Stimulated activated CD8-positive, alpha-beta memory T cell treated with anti-CD3 and anti-CD28 coated beads, Interleukin-2, amount 100 ng/mL, for 48 hours (primary cell): ENCODE results near the gene CYSTM1.

ENCODE experiments used
- DNase-seq, 2 donors: peaks; one replicate each; pipeline ENCODE4 v3.0.0-alpha.2; 2020; ENCODE audit warnings: low read depth in 2 of 2

The CYSTM1 gene

DNA sequence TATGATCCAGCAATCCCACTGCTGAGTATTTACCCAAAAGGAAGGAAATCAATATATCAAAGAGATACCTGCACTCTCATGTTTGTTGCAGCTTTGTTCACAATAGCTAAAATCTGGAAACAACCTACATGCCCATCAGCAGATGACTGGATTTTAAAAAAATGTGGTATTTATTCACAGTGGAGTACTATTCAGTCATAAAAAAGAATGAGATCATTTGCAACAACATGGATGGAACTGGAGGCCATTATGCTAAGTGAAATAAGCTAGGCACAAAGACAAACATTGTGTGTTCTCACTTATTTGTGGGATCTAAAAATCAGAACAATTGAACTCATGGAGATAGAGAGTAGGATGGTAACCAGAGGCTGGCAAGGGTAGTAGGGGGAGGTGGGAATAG, 33.1 kb downstream of the CYSTM1 start:
- DNase-seq: no peak

DNA sequence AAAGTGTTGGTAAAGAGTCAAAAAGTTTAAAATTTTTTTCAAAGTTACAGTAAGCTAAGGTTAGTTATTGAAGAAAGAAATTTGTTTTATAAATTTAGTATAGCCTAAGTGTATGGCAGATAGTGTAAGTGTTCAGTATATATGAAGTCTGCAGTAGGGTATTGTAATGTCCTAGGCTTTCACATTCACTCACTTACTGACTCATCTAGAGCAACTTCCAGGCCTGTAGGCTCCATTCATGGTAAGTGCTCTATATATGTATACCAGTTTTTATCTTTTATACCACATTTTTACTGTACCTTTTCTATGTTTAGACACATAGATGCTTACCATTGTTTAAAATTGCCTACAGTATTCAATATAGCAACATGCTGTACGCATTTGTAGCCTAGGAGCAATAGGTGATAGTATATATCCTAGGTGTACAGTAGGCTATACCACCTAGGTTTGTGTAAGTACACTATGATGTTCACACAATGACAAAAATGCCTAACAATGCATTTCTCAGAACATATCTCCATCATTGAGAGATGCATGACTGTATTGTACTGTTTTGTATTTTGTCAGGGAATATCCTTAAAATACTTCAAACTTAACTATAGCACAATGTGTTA, 38.5 kb downstream of the CYSTM1 start:
- no peak for DNase-seq

DNA sequence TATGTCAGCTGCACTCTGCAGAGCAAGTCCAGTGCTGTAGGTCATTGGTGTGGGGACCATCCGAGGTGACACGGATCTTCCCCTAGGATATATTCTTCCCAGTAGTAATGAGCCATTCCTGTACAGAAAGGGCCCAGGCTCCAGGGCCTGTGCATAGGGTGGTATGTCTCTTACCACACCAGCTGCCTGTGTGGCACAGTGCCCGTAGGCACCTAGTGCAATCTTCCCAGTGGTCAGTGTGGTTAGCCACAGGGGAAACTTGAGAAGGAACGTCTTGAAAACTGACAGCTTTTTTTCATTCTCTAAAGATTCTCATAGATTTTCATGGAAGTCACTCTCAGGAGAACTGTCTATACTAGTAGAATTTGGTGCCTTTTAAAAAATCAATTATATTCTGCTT, 39.8 kb downstream of the CYSTM1 start:
- DNase-seq: no peak

DNA sequence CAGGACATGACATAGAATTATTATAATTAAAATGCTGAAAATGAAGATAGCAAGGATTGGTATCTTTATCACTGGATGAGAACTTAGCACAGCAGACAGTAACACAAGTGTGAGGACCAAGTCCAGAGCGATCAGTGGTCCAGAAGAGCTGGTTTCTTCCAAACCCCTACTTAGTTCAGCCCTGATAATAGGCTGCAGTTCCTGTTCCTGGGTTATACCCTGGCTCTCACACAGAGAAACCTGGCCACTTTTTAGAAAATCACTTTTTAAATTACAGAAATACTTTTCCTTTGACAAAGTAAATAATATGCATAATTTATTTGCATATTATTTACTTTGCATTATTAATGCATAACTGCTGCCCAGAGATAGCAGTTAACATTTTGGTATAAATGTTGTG, 40.3 kb downstream of the CYSTM1 start:
- no peak for DNase-seq

DNA sequence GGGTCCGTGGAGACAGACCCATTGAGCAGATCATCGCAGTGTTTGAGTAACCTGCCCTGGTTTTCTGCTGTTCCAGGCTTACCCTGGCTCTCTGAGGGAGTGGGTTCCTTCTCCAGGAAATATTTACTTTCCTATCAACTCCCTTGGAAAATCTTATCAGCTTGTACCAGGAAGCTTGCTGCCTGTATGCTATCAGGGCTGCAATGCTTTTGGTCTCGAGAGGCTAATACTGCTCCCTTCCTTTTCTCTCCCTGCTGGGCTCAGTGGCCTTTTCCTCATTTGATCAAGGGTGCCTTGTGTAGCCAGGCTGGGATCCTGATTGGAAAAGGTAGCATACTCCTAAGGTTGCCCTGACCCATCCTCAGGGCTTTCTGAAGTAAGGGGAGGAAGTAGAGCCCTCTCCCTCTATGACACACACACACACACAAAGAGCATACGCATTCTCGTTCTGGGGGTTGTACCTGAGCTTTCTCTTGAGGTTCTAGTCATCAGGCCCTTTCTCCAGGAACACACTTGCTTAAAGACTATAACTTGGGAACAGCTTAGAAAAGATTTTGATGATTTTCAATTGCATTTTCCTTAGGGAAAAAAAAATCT, 41.6 kb downstream of the CYSTM1 start:
- DNase-seq: no peak

DNA sequence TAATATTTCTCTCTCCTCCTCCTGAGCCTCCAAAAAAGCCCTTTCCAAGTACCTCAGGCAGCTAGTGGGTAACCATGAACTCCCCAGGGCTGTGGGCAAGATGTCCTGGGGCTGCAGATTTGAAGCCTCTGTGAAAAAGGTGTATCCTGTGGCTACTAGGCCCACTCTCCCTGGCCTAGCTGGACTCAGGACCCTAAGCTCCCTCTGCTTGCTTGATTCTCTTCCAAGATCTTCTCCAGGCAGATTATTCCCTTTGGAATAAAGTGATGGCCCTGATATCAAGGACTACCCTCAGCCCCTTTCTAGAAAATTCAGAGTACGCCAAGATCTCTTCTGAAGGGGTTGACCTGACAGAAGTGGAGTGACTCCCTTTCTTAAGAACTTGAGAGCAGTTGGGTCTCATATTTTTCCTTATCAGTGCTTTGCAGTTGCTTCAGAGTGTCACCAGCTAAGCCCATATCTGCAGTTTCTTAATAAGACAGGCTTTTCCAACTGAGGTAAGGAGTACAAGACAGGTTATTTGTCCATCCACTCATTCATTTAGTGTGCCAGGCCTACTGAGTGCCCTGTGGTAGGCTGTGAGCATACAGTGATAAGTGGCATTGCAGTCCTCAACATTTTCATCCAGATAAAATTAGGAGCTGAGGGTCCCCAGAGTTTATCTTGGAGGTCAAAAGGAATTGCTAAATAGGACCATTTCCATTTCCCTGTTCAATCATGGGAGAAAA, 42.5 kb downstream of the CYSTM1 start:
- DNase-seq: no peak

DNA sequence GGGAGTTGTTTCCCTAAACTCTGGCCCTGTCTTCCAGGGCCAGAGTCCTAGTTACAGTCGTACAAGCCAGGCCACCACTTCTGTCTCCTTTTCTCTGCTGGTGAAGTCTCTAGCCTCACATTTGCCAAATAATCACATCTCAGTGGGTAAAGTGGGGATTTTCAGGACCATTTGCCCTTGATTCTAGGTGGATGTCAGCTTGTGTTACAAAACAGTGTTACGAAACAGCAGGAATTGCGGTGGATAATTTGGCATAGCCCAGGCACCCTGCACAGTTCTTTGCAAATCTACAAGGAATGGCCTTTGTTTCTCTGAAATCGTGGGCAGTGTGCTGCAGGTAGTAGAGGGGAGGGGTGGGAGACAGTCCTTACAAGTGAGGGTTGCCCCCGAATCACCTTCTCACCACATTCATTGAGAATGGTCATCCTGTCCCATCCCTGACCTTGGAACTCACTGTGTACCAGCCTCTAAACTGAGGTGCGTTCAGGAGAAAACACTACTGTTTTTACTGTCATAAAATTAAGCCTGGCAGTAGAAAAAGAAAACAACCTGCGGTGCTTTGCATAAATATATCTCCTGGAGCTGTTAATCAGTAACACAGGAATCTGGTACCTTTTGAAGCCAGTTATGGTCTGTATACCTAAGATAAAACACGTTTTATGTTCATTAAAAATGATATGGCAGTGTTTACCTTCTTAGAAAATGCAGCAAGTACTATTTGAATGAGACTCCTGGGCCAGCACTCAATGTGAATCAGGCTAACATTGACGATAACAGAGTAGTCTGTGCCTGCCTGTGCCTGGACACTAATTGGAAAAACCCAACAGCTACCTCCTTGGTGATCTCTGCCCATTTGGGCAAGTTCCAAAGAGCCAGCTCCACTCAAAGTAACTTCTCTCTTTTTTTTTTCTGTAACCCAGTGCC, 44.3 kb downstream of the CYSTM1 start:
- no peak for DNase-seq

DNA sequence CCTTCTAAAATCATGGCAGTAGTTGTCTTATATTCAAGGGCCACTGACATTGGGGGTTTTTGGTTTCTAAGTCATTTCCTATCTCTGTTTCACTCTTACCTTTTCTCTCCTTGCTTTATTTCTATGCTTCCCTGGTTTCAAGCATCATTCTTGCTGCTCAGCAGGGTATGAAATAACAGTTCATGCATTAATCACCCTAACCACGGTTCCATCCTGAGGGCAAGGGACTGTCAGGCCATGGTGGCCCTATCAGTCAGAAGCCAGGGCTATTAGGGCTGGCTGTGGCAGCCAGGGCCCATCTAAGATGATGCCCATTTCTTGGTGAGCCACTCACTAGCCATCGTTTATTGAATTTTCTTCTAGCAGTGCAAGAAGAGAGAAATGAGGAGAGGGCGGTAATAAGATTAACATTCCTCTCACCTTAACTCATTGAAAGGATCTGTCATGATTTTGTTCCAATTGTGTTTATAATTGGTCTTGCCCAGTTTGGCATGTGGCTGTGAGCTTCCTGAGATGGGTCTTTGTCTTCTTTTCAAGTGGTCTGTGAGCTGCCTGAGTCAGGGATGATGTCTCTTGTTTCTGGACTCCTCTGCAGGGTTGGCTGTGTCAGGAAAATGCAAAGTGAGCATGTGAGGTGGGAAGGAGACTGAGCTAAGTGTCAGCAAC, 45.2 kb downstream of the CYSTM1 start:
- DNase-seq: no peak

DNA sequence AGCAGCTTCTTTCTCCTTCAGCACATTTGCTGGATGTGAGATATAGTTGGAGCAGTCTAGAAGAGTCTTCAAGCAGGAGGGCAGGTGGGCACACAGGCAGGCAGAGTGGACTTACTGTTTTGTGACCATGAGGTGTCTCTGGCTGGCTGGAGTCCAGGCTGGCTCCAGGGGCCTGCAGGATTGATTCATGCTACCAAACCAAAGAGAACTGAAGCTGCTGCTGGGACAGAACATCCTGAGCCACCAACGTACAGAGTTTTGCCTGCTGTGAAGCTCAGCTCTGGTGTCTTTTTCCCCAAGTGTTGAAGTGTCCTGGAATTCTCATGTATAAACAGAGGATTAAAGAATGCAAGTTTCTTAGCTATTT, 45.7 kb downstream of the CYSTM1 start:
- no peak for DNase-seq

DNA sequence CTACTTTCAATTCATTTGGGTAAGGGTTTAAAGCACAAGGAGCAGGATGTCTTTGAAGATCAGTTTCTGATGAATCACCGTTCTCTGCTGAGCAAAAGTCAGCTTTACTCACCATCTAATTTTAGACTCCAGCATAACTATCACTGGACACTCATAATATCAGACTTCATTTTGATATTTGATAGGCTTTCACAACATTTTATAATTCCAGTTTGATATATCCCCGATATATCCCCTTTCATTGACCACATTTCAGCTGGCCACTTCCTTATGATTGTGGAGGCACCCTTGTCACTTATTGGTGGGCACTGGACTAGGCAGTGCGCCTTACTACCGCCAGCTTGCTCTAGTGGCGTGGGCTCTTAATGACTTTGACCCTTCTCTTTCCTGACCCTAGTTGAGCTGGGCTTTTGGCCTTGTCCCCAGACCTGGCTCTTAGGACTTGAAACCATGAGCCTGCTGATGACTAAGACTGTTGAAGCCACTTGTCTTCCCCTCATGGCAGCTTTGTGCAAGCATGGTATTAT, 46.8 kb downstream of the CYSTM1 start:
- no peak for DNase-seq

DNA sequence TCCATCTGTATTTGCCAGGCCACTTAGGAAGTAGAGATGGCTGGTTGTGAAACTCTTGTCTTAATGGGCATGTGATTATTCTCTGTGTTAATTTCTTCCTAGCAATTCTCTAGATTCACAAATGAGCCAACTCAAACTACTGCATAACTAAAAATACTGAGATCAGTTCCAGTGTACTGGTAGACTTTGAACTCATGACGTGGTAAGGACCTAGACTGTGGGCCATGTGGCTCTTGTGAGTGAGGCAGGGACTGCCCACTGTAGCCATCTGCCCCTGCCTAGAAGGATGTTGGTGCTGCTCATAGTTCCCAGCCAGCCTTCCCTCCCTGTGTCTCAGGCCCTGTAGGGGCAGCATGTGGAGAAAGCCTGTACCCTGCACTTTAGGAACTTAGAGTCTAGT, 47.4 kb downstream of the CYSTM1 start:
- DNase-seq: no peak

DNA sequence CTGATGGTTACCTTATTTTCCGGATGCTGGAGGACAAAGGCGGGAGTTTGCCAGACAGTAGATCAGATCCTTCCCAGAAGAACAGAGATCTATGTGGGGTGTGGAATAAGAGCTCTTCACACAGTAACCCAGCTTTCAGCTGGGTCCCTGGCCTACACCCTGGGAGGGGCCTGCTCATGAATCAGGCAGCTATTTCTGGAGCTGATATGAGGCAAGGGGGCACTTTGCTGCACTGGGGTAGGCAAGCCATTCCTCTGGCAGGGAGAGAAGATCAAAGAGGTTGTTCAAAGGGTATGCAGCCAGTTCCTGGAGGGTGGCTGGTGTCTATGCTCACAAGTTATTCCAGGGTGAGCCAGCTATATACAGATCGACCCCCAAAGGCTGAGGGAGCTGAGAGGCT, 48.6 kb downstream of the CYSTM1 start:
- DNase-seq: no peak

DNA sequence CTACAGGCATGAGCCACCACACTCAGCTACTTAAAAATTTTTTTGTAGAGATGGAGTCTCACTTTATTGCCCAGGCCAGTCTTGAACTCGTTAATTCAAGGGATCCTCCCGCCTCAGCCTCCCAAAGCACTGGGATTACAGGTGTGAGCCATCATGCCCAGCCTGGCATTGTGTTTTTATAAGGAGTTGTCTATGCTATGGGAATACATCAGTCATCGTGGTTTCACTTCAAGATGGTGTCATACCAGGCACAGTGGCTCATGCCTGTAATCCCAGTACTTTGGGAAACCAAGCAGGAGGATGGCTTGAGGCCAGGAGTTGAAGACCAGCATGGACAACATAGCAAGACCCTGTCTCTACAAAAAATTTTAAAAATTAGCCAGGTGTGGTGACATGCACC, 49.7 kb downstream of the CYSTM1 start:
- no peak for DNase-seq

DNA sequence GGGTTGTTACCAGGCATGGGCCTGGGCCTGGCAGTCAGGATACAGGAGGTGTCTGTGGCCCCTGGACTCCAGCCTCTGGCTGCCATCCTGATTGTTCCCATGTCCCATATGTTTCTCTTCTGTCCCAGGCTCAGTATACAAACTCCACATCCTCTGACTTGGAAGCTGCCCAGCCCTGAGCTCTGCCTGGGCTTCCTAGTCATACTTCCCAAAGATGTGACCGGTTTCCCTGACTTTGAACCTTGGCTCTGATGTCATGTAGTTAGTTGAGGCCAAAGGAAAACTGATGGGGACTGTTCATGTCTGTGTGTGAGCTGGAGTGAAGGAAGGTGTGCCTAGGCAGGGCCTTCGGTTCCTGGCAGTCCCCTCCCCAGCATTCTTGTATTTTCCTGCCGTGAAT, 50.4 kb downstream of the CYSTM1 start:
- no peak for DNase-seq

DNA sequence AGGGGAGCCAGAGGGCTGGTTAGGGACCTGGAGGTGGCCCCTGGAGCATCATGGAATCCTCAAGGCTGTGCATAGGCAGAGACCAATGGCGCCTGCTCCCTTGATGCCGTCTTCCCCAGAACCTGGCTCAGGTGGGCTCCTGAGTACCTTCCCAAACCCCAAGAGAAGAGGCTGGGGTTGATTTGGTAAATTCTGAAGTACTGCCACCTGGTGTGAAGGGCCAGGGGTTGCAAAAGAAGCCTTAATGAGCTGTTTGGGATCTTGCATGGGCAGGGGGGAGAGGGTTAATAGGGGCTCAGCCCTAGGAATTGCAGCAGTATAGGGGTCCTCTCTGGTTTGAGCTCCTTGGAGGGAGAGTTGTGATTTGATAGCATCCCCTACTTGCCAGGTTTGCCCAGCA, 52.1 kb downstream of the CYSTM1 start:
- no peak for DNase-seq

DNA sequence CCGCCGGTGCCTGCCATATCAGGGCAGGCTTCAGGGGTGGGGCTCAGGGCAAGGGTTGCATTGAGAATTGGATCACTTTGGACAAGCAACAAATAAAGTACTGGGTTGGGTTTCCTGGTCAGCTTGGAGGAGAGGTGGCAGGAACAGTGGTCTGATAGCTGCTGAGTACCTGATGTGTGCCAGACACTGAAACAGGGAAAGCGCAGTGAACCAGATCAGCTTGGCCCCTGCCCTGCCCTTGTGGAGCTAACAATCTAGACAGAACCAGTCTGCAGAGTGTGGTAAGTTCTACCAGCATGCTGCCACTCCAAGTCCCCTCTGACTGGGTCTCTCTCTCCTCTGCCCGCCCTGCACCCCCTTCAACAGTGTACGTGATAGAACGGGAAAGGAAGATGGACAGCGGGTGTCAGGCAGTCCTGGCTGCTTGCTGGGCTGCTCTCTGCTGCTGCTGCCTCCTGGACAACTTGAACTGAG, 53.4 kb downstream of the CYSTM1 start:
- no peak for DNase-seq

DNA sequence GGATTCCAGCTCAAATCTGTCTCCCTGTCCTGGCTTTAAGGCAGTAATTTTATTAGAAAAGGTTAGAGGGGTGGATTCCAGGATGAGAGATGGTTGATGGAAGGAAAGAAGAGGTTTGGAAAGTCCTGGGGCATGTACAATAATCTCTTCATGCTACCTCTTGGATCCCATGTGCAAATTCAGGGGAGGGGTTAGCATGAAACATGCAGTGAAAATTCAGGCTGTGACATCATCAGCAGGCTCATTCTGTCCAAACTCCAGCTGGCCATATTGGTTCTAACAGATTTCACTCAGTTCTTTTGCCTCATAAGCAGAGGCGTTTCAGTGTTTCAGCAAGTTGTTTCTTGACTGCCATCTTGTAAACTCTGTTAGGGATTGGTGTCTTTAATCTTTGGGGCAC, 55.4 kb downstream of the CYSTM1 start:
- DNase-seq: no peak

DNA sequence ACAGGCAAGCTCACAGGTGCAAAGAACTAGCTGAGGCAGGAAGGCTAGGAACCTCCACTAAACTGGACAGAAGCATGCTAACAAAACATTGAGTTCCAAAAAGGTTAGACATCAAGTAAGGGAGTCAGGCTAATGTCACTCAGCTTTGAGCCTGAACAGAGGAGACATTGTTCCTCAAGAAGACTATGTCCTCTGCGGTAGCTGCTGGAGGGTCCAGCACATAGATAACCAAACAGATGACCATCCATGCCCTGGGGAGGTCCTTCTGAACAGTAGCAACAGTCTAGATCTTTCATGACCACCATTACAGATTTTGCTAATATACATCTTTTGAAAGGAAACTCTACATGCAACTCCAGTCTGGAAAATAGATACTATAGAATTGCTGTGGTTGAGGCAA, 57.7 kb downstream of the CYSTM1 start:
- no peak for DNase-seq

DNA sequence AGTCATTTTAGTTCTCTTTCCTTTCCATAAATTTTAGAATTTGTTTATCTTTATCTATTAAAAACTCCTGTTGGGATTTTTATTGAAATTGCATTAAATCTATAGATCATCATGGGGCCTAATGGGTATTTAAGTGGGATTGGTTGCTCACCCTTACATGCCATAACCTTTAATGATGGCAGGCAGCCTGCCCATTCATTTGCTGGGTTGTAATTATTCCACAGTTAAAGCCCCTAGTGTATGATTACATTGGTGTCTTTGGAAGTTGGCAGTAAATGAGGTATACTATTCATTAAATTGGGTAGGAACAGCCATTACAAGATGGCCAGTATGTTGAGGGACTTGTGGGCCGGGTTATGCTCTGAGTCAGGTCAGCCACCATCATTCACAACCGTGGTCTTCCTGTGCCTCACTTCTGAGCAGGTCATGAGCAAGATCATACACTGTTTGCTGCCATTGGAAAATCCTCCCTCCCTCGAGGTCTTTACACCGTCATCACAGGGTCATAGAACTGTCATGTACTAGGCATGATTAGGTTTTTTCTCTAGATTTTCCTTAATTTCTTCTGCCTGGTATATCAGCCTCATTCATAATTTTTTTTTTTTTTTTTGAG, 59.5 kb downstream of the CYSTM1 start:
- no peak for DNase-seq

DNA sequence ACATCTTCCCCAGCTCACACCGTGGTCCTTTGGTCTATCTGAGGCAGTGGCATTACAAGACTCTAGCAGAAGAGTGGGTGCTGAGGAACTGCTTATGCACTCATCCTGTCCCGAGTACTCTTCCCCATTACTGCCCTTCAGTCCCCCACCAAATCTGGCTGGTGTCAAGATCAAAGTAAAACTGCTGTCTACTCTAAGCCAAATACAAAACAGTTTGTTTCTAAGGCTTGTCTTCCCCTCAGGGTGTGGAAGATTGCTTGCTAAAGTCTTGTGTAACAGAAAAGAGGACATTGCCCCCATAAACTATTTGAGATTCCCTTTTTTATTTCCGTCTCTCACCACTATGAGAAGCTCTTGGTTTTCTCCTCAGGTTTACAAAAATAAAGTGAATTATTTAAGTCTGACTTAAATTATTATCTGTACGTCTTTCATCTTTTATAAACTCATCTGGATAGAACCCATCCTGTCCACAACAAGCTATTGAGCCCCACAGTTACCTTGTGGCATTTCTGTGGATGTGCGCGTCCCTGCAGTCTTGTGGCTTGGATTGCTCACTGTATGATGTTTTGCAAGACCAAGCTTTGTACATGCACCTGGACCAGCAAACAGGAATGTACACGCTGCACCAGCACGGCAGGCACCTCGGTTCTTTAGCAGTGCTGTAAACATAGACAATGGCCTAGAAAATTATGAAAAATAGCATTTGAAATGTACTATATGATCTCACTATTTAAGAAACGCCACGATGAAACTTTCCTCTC, 61.0 kb downstream of the CYSTM1 start:
- DNase-seq: no peak
